T-helper 9 cell (primary cell): ENCODE measurements around the gene DAB1.

Experiments used
- DNase-seq: peaks from one replicate; pipeline ENCODE4 v3.0.0-alpha.2; 2020

The DAB1 gene

GRCh38 chr1:57411262-57411661, 12.6 kb downstream of the DAB1 start:
- DNase-seq = no peak

DNA sequence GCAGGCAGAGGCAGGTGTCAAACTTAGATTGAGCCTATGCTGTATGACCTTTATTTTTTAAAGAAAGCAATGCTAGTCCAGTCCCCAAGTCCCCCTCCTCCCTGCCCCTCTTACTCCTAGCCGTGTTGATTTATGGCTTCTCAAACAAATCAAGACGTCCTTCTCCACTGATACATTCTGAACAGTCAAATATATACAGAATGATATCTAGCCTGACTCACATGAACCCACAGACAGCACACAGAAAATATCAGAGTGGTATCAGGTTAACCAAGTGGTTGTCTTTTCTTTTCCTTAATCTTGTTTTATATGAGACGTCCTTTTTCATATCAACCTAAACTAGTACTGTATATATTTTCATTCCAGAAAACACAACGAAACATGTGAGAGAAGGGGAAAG, 13.4 kb downstream of the DAB1 start:
- DNase-seq = no peak

DNA sequence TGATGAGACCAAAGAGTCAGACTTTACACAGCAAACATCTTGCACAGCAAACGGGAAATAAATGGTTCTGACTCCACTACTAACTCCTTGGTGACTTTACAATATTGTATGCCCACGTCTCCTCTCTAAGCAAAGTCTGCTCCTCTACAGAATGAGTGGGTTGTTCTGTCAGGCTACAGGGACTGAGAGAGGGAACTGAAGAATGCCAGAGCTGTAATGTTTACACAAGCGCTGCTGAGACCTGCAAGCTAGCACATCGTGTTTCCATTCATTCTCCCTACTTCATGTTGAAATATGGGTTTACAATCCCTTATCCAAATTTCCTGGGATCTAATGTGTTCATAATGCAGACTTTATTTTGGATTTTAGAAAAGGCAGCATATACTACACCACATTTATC, 15.9 kb downstream of the DAB1 start:
- no peak for DNase-seq

DNA sequence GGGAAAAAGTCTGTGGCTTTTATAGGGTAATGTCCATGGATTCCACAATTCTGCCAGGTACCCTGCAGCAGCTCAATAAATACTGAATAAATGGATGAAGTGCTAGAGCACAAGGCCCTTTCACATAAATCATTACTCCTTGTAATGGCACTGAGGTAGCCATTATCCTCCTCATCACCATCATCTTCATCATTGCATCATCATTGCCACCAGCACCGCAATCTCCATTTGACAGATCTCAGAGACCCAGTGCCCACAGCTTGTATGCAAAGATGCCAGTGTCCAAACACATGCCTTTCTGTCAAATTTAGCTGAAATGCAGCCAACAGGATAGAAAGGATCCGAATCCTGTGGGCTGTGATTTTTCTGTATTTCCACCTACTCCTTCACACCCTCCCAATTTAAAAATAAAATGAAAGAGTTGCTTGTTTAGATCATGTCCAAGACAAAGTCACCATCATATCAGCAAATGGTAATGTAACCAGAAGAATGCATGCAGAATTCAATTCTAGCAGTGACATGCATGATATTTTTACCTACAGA, 17.4 kb downstream of the DAB1 start:
- no peak for DNase-seq

DNA sequence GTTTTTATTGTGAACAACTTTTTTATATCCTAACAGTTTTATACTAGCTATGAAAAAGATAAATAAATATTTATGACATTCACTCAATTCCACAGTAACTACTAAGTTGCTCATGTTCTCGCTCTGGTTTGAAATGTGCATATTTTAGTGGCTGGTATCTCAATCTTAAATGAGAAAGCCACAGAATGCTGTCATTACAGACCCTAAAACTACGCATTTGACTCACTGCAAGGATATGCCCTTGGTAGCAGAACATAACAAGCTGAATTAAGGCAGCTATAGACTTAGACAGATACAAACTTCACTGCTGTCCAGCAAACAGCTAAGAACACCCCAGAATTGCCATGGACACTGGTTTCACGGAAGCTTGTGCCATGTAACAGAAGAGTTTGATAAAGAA, 19.0 kb downstream of the DAB1 start:
- DNase-seq = no peak

DNA sequence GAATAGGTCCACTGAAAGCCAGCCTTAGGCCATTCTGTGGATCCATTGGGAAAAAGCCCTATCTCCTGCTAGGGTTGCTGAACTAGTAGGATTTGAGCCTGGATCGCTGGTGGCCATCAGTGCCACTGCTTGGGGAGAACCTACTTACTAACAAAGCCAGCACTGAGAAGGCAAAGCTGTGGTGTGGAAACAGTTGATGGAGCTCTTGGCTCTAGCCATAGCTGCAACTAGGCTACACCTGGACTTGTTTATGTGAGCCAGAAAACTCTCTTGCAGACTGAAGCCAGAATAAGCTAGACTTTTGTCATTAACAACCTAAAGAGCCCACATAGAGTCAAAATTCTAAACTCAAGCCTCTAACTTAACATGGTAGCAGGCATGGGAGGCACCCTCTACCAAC, 20.7 kb downstream of the DAB1 start:
- DNase-seq = no peak

DNA sequence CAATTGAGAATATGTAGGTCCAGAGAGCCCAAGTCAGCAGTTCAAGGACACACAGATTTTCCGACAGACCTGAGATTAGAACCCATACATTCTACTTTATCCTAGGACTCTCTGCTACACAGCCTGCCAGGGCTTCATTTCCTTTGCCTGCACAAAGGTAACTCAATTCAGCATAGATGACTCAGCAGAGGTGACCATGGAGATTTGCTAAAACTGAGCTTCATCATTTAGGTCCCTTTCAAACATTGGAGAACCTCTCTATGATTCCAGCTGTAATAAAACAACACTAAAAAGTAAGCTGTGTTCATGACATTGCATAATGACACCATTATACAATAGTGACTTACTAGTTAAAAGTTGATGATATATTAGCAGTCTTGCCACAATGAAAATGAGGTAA, 22.2 kb downstream of the DAB1 start:
- DNase-seq = no peak

GRCh38 chr1:57400048-57400447, 23.8 kb downstream of the DAB1 start:
- DNase-seq = no peak

DNA sequence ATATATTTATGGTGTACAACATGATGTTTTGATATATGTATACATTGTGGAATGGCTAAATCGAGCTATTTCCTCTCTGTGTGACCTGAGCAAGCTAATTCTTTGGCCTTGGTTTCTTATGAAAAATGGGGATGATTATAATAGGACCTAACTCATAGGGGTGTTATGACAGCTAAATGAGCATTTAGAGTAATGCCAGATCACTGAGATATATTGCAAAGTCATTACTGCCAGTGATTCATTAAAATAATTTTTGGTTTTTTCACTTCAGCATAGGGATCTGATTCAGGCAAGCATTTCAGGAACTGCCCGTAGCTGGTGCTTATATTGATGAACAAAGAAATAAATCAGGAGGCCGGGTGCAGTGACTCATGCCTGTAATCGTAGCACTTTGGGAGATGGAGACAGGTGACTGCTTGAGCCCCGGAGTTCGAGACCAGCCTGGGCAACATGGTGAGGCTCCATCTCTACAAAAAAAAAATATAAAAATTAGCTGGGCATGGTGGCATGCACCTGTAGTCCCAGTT, 30.7 kb downstream of the DAB1 start:
- no peak for DNase-seq

DNA sequence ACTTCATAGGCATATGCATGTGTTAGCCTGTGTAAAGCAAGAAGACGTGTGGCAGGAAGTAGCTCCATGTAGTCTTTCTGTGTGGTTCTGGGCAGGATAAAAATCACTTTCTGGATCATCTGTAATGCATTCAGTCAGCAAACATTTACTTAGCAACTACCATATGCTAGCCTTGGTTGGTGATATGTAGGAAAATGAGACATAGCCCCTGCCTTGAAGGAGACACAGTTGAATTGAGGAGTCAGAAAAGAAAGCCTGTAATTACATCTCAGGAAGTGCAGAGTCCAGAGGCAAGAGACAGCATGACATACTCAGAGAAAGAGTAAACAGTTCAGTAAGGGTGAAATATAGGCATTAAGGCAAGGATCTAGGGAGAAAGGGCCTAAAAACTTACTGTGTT, 38.5 kb downstream of the DAB1 start:
- DNase-seq = no peak

GRCh38 chr1:57384901-57385300, 39.0 kb downstream of the DAB1 start:
- DNase-seq = no peak

DNA sequence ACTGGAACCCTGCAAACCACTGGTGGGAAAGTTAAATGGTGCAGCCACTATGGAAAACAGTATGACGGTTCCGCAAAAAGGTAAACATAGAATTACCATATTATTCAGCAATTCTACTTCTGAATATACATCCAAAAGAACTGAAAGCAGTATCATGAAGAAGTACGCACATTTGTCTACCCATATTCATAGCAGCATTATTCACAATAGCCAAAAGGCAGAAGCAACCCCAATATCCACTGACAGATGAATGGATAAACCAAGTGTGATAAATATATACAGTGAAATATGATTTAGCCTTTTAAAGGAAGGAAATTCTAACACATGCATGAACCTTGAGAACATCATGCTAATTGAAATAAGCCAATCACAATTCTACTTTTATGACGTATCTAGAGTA, 39.6 kb downstream of the DAB1 start:
- DNase-seq = no peak

- no peak for DNase-seq
These were observed 42.0 kb downstream of the DAB1 start for GRCh38 chr1:57381871-57382270.

DNA sequence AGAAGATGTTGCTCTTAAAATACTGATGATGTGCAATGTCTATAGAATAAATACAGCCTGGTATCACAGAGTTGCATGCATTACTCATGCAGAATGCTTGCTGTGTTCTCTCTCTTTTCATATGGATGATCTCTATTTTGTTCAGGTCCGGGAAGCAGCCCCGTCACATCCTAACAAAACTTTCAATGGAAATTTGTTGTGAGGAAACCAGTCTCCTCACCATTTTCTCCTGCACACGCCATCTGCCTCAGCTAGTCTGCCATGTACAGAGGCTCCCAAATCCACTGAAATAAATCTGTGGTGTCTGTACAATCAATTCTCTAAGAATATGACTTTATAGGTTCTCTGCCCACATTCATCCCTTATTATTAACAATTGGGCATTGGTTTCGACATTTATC, 42.4 kb downstream of the DAB1 start:
- no peak for DNase-seq

- no peak for DNase-seq
These were observed 42.9 kb downstream of the DAB1 start for GRCh38 chr1:57380923-57381322.

DNA sequence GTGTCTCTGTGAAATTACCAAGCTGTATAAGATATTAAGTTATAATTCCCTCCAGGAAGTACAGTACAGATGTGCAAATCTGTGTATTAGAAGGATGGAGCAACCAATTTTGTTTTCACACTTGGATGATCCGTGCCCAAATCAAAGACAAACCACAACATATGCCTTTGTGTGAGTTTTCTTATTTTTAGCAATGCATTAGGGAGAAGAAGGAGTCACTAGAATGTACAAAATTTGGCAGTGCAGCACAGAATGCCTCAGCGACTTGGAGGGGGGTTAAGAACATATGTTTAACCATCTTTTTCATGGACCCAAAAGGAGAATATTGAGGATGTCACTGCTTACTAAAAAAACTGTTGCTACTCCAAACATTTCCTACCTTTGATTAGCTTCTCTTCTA, 45.3 kb downstream of the DAB1 start:
- no peak for DNase-seq

- no peak for DNase-seq
These were observed 46.3 kb downstream of the DAB1 start for GRCh38 chr1:57377339-57378139.

DNA sequence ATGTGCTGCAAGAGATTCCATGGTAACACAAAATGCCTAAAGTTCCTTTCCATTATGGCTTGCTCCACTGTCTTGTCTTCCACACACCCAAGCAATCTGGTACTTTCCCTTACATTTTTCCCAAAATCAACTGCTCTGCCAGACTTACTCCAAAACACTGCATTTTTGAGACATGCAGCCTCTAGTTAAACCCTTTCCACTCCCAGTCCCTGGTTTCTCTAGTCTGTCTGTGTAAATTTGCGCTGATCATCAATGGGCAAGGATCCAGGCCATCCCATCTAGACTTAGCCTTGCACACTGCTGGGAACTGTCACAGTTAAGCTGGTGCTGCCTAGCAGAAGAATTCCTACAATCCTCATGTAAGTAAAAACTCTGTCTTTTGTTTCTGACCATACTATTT, 47.8 kb downstream of the DAB1 start:
- no peak for DNase-seq

GRCh38 chr1:57369889-57370288, 54.0 kb downstream of the DAB1 start:
- no peak for DNase-seq

DNA sequence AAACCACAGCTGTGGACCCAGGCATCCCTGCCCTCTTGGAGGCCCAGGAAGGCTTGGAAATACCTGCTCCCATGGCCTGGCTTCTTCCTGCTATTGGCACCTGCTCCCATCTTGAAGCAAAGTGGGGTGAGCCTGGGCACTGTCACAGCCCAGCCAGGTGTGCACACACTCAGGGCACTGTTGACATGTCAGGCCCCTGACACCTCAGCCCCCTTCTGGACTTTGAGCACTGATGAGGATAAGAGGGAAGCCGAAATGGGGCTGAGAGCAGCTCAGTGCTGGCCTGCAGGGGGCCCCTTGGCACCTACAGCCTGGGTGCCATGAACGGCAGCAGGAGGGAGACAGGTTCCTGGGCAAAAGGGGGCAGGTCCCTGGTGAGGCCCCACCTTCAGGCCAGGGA, 55.9 kb downstream of the DAB1 start:
- no peak for DNase-seq

DNA sequence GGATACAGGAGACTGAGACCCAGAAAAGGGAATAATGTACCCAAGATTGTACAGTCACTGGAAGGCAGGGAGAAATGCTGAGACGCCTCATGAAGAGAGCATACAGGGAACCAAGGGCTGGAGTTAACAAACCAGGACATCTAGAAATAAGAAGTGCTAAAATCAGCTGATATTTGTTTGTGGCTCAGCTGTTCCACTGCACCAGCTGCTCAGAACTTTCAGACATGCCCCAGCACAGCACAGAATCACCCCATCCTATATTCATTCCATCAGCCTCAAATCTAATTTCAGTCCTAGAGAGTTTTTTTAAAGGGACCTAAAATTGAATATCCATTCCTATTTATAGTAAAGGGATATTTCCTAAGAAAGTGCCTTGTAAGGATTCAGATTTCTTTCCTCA, 60.2 kb downstream of the DAB1 start:
- no peak for DNase-seq

DNA sequence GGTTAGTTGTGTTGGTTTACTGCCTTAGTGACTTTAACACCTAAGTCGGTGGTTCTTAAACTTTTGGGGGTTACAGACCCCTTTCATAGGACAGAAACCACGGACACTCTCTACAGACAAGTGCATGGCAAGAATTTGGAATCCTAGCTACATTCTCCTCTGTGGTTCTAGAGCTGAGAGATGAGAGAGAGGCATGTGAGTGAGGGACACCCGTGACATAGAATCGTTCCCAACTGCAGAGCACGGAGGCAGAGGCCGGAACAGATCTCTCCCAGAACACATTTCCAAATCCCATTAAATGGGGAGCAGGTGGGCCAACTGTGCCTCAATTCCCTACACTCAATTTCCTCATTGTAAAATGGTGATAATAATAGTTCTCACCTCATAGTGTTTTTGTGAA, 60.7 kb downstream of the DAB1 start:
- no peak for DNase-seq

- no peak for DNase-seq
These were observed 61.4 kb downstream of the DAB1 start for GRCh38 chr1:57362480-57362879.

DNA sequence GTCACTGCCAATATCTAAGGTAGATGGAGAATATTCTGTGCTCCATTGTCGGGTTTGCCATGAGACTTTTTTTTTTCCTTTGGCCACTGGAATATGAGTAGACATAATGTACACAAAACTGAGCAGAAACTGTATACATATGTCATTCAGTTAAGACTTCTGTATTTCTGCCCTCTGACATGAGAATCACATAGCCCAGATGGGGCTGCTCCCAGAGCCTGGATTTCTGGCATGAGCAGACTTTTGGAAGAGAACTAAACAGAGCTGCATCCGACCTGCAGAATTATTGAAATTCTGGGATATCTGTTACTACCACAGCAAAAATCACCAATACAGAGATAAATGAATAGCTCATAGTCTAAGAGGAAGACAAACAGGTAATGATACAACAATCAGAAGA, 62.3 kb downstream of the DAB1 start:
- DNase-seq = no peak
